Ectodermal cell (in vitro differentiated cells): ENCODE data around the gene ZDHHC14.

Experiments used
- H3K27ac ChIP-seq: 2 replicates; pipeline ENCODE4 v1.7.0; 2013; ENCODE audit warnings: mild to moderate bottlenecking, low read depth, low read length; ENCODE audit not compliant: insufficient read depth, poor library complexity, severe bottlenecking
- H3K27me3 ChIP-seq: 2 replicates; pipeline ENCODE4 v1.7.0; 2013; ENCODE audit warnings: mild to moderate bottlenecking, low read length; ENCODE audit not compliant: insufficient read depth, control insufficient read depth, poor library complexity, severe bottlenecking
- H3K36me3 ChIP-seq: one replicate; pipeline ENCODE4 v1.7.0; 2013; ENCODE audit warnings: low read length; ENCODE audit not compliant: control insufficient read depth, insufficient read depth
- H3K4me1 ChIP-seq: one replicate; pipeline ENCODE4 v1.7.0; 2013; ENCODE audit warnings: low read length; ENCODE audit not compliant: control insufficient read depth, insufficient read depth
- H3K4me3 ChIP-seq: 2 replicates; pipeline ENCODE4 v1.7.0; 2013; ENCODE audit warnings: low read depth, low read length, control low read depth; ENCODE audit not compliant: insufficient read depth
- H3K9me3 ChIP-seq: 2 replicates; pipeline ENCODE4 v1.7.0; 2013; ENCODE audit warnings: mild to moderate bottlenecking, low read length, moderate library complexity; ENCODE audit not compliant: control insufficient read depth
- WGBS, 2 experiments: methylation state at CpG; one replicate each; pipeline ENCODE4 v1.1.7; 2013; ENCODE audit warnings: missing lambda C conversion rate in 2 of 2; 5-methylcytosine and 5-hydroxymethylcytosine counted together

ZDHHC14 gene

GRCh38 chr6:157644043-157644810 lies 263.2 kb downstream of the ZDHHC14 start:
- no peaks in the 10 kb centered on the region for H3K27me3 ChIP-seq
- 91 to 93% methylated on average over 13 of the region's 13 CpGs for WGBS, 2 experiments
- no peak overlapping the region for H3K4me3 ChIP-seq
- H3K36me3 ChIP-seq: no peaks in the 10 kb centered on the region
- H3K9me3 ChIP-seq: no peaks in the 10 kb centered on the region
- no peak overlapping the region for H3K27ac ChIP-seq
- H3K4me1 ChIP-seq: no peaks in the 10 kb centered on the region

GRCh38 chr6:157645201-157645795 lies 264.3 kb downstream of the ZDHHC14 start:
- Histone ChIP-seq H3K27ac (no peak overlapping the region), H3K4me1 (no peaks in the 10 kb centered on the region), H3K27me3 (no peaks in the 10 kb centered on the region), H3K9me3 (no peaks in the 10 kb centered on the region), H3K36me3 (no peaks in the 10 kb centered on the region), H3K4me3 (no peak overlapping the region)
- WGBS, 2 experiments: 93 to 95% methylated on average over 20 of the region's 20 CpGs

GRCh38 chr6:157646012-157646411 lies 265.0 kb downstream of the ZDHHC14 start:
- no peak overlapping the region for H3K27ac ChIP-seq
- no peaks in the 10 kb centered on the region for H3K9me3 ChIP-seq
- no peaks in the 10 kb centered on the region for H3K4me1 ChIP-seq
- 92 to 95% methylated on average over 11 to 13 of the region's 13 CpGs for WGBS, 2 experiments
- H3K4me3 ChIP-seq: no peak overlapping the region
- no peaks in the 10 kb centered on the region for H3K36me3 ChIP-seq
- H3K27me3 ChIP-seq: no peaks in the 10 kb centered on the region

GRCh38 chr6:157647261-157647915 lies 266.4 kb downstream of the ZDHHC14 start:
- Histone ChIP-seq H3K27ac (no peak overlapping the region), H3K4me3 (no peak overlapping the region), H3K36me3 (no peaks in the 10 kb centered on the region), H3K4me1 (no peaks in the 10 kb centered on the region), H3K9me3 (no peaks in the 10 kb centered on the region), H3K27me3 (no peaks in the 10 kb centered on the region)
- WGBS, 2 experiments: 96 to 97% methylated on average over 23 of the region's 23 CpGs

GRCh38 chr6:157648561-157648960 lies 267.6 kb downstream of the ZDHHC14 start:
- Histone ChIP-seq H3K4me3 (no peak overlapping the region), H3K36me3 (no peaks in the 10 kb centered on the region), H3K4me1 (no peaks in the 10 kb centered on the region), H3K27ac (no peak overlapping the region), H3K27me3 (no peaks in the 10 kb centered on the region), H3K9me3 (no peaks in the 10 kb centered on the region)
- 75 to 79% methylated on average over 5 of the region's 5 CpGs for WGBS, 2 experiments

- Histone ChIP-seq H3K36me3 (no peaks in the 10 kb centered on the region), H3K27me3 (no peaks in the 10 kb centered on the region), H3K4me3 (no peak overlapping the region), H3K4me1 (no peaks in the 10 kb centered on the region), H3K27ac (no peak overlapping the region), H3K9me3 (no peaks in the 10 kb centered on the region)
- WGBS, 2 experiments: 92% methylated on average over 25 of the region's 25 CpGs
These were observed 268.6 kb downstream of the ZDHHC14 start for GRCh38 chr6:157649311-157650260.

GRCh38 chr6:157650261-157650640 lies 269.3 kb downstream of the ZDHHC14 start:
- Histone ChIP-seq H3K9me3 (no peaks in the 10 kb centered on the region), H3K4me1 (no peaks in the 10 kb centered on the region), H3K27me3 (no peaks in the 10 kb centered on the region), H3K27ac (no peak overlapping the region), H3K4me3 (no peak overlapping the region), H3K36me3 (no peaks in the 10 kb centered on the region)
- 92 to 93% methylated on average over 12 of the region's 12 CpGs for WGBS, 2 experiments

GRCh38 chr6:157650801-157651200 lies 269.8 kb downstream of the ZDHHC14 start:
- H3K27me3 ChIP-seq: no peaks in the 10 kb centered on the region
- H3K36me3 ChIP-seq: no peaks in the 10 kb centered on the region
- H3K9me3 ChIP-seq: no peaks in the 10 kb centered on the region
- H3K4me3 ChIP-seq: no peak overlapping the region
- H3K27ac ChIP-seq: no peak overlapping the region
- WGBS, 2 experiments: 93 to 96% methylated on average over 7 of the region's 7 CpGs
- no peaks in the 10 kb centered on the region for H3K4me1 ChIP-seq

- no peaks in the 10 kb centered on the region for H3K9me3 ChIP-seq
- no peaks in the 10 kb centered on the region for H3K36me3 ChIP-seq
- no peak overlapping the region for H3K4me3 ChIP-seq
- no peaks in the 10 kb centered on the region for H3K4me1 ChIP-seq
- WGBS, 2 experiments: 90 to 91% methylated on average over 13 of the region's 13 CpGs
- H3K27ac ChIP-seq: no peak overlapping the region
- H3K27me3 ChIP-seq: no peaks in the 10 kb centered on the region
These were observed 270.9 kb downstream of the ZDHHC14 start for GRCh38 chr6:157651731-157652490.
